Left colon (tissue), 2 donors: ENCODE results near the gene WNK1. TPM values are rescaled to one million over a fixed set of nuclear protein-coding genes. Genes with fewer than 3 reads are reported as not detected.
A peak's percentile ranks its signal among the peaks of the same experiment; 100 is the strongest.

Experiments used
- ATAC-seq: fragments of 200-7000 bp; cut with Tn5 transposase; one replicate; pipeline ENCODE4 v1.9.1; 2020; ENCODE audit warnings: mild to moderate bottlenecking, moderate library complexity
- DNase-seq, 2 donors: peaks; one replicate each; pipeline ENCODE4 v3.0.0-alpha.2; 2020
- intact Hi-C, 2 donors: fragments of 100-400 bp; cut with DNase I in 1 of 2; cut with micrococcal nuclease in 1 of 2; formaldehyde crosslinking; loops; one replicate each; pipeline versions ENCODE4 v1.11.2 to v1.14.0; 2022; cut with DNase I, micrococcal nuclease
- total RNA-seq, 2 donors: library from RNA; stranded (reverse); fragmentation: NEBNext Ultra II Directional; extraction: Animal tissue kit (Norgen Biotek cat#: 25700); gene quantifications; one replicate each; pipeline ENCODE4 v1.2.1, GENCODE V29; 2021
- donor health status: DM: no; HTN: no; CAD: no.
- donor health status: DM: yes; HTN: yes; CAD: no.

The WNK1 gene
- total RNA-seq, 2 donors from 2014 or later = 84.0 to 95.2 TPM

DNA sequence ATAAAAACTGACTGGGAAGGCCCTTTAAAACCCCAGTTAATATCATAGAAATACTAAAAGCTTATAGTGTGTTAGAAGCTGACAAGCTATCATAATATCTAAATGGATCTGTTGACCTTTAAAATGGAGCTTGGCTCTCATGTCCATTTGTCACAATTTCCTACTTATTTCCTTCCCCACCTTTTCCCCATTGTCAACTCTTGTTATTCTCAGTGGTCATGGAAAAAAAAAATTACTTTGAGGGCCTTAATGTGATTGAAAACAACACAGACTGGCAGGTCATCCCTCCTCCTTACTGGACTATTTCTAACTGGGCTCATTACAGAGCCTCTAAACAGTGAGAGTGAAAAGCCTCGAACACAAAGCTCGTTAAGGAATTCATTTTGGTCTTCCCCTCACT is 13.7 kb upstream of the WNK1 start:
- intact Hi-C loops = loop anchor here in 1 of 2 donors (10.0 kb wide), 1 partner anchor 154 kb away; no protein-coding TSS in a partner anchor
- no peak for ATAC-seq

DNA sequence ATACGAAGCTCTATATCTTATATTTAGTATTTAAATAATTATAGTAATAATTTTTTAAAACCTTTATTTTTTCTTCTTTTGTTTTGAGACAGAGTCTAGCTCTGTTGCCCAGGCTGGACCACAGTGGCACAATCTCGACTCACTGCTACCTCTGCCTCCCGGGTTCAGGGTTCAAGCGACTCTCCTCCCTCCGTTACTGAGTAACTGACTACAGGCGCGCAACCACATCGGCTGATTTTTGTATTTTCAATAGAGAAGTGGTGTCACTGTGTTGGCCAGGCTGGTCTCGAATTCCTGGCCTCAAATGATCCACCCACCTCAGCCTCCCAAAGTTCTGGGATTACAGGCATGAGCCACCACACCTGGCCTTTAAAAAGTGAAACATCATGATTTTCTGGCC is 13.0 kb upstream of the WNK1 start:
- DNase-seq = no peak
- intact Hi-C loops = loop anchor here in 1 of 2 donors (10.0 kb wide), 1 partner anchor 155 kb away; no protein-coding TSS in a partner anchor
- no peak for ATAC-seq

More for the DNA sequence above, 13.7 kb upstream of the WNK1 start:
- no peak for DNase-seq

DNA sequence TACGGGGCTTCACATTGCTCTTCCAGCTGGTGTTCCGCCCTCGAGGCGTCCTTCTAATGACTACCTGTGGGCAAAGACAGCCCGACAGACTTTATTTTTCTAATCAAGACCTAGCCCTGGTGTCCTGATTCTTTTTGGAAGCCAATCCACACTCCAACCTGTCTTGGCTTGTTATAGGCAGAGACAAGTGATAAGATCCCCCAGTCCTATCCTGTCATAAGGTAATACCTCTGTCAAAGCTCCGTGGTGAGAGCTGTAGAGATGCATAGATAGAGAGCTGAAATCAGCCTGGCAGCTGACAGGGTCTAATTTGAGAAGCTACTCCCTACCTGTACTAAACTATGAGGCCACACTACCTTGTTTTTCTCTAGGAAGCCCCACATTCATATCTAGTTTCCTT is 11.5 kb upstream of the WNK1 start:
- DNase-seq = no peak
- ATAC-seq = no peak
- intact Hi-C loops = no loop called here

DNA sequence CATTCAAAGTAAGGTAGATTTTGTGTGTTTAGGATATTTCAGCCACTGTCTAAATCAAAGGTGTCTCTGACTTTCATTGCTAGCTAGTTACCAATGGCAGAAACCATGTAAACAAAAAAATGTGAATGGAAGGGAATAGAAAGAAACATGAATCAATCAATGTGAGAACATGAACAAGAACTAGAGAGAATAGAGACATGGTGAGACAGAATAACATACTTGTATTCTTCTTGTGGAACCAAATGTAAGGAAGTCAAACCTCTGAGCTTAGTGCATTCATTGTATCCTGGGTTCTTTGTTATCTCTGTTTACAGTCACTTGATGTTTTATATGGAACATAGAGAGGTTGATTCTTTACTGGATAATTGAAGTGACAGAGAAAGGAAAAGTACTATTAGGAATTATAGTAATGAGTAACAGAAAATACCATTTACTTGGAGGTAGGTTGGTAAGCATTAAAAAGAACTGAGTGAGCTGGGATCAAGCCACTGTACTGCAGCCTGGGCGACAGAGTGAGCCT is 2.6 kb upstream of the WNK1 start:
- intact Hi-C loops = loop anchor here in 1 of 2 donors (10.0 kb wide), 1 partner anchor 175 kb away; no protein-coding TSS in a partner anchor
- ATAC-seq = no peak

DNA sequence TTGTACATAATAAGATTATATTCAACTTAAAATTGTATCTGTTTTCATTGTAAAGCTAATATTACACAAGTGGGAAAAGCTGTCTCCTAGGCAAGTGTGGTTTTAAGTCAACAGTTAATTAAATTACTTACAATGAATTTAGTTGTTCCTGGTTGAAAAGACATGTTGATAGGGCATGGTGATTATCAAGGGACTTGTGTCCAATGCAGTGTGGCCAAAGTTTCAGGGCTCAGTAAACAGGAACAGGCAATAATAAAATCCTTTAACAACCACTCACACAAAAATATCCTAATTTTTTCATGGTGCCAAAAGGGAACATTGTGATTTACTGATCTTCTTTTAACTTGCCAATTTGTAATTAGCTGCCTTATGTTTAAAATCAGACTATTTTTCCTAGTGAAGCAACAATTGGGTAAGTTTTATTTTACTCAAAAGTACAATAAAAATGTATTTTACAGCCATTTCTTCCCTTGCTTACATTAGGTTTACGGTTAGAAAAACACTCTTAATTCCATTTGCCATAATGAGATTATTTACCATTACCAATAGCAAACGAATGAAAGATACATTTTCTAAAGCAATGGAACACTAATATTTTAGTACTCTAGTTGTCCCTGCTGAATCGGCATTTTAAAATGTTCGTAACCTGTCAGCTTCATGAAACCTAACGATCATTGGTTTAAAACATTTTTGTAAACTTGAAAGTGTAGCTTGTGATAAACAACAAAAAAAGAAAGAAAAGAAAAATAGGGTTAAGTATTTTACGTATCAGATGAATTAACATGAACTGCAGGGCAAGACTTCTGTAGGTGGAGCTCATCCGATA is 1.8 kb upstream of the WNK1 start:
- intact Hi-C loops = loop anchor here in 1 of 2 donors (10.0 kb wide), 1 partner anchor 176 kb away; no protein-coding TSS in a partner anchor
- DNase-seq (no peak), ATAC-seq (no peak)

More for the DNA sequence above, 2.6 kb upstream of the WNK1 start:
- DNase-seq = no peak

GRCh38 chr12:751192-751998 is 984 bp upstream of the WNK1 start:
- DNase-seq (peak; percentile 90 to 93), ATAC-seq (peak; percentile 58)
- intact Hi-C loops = loop anchor here in 1 of 2 donors (10.0 kb wide), 1 partner anchor 177 kb away; no protein-coding TSS in a partner anchor

- ATAC-seq (peak; percentile 67), DNase-seq (peak; percentile 52 to 69)
- intact Hi-C loops = loop anchor here in 1 of 2 donors (10.0 kb wide), 1 partner anchor 178 kb away; no protein-coding TSS in a partner anchor
Observed at GRCh38 chr12:752695-753610, 574 bp downstream of the WNK1 start.

- ATAC-seq (peak; percentile 25), DNase-seq (peak; percentile 43 to 62)
- intact Hi-C loops = loop anchor here in 1 of 2 donors (10.0 kb wide), 1 partner anchor 179 kb away; no protein-coding TSS in a partner anchor
Observed at GRCh38 chr12:753611-754472, 1.5 kb downstream of the WNK1 start.

DNA sequence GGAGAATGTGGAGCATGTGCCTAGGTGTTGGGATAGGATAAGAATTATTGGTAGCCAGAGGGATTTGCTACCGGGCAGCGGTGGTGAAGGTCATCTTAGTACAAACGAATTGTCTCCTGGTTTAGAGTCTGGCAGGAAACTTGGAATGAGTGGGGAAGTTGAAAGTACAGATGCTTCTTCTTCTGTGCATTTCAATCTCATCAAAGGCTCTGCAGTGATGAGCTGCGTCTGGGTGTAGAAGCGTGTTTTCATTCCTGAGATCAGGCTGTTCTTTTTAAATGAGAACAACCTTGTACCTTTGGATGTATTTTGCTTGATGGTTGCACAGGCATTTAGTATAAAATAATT is 2.1 kb downstream of the WNK1 start:
- DNase-seq (no peak), ATAC-seq (no peak)
- intact Hi-C loops = loop anchor here in 1 of 2 donors (10.0 kb wide), 1 partner anchor 180 kb away; no protein-coding TSS in a partner anchor

DNA sequence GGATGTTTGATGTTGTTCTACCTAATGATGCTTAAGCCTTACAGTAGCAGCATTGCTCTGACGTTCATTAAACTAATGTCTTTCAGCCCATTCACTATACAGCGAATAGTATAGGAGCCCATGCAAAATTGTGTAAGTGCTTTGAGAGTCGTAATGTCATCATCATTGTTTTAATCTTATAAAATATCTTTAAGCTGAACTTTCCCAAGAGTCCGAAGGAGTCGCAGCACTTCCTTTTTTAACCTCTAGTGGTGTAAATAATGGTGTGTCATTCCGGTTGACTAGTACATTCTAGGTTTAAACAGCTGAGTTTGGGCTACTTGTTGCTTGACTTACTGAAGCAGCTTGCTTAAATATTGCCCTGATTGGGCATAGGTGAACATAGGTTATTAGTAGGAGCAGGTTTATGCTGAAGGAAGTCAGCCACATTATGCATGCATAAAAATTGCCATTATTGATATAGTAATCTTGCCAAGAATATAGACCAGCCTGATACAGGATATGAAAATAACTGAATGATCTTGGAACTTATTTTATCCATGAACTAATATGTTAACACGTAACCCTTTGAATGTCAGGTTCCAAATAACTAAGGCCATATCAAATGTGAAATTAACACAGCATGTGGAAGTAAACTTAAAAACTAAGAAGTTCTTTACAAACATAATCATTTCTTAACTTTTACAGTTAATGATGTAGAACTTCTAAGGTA is 2.6 kb downstream of the WNK1 start:
- no peak for DNase-seq
- ATAC-seq = no peak
- intact Hi-C loops = loop anchor here in 1 of 2 donors (10.0 kb wide), 1 partner anchor 180 kb away; no protein-coding TSS in a partner anchor

GRCh38 chr12:759628-760027 is 7.2 kb downstream of the WNK1 start:
- DNase-seq (no peak), ATAC-seq (no peak)
- intact Hi-C loops = loop anchor here in 1 of 2 donors (10.0 kb wide), 1 partner anchor 185 kb away; no protein-coding TSS in a partner anchor

DNA sequence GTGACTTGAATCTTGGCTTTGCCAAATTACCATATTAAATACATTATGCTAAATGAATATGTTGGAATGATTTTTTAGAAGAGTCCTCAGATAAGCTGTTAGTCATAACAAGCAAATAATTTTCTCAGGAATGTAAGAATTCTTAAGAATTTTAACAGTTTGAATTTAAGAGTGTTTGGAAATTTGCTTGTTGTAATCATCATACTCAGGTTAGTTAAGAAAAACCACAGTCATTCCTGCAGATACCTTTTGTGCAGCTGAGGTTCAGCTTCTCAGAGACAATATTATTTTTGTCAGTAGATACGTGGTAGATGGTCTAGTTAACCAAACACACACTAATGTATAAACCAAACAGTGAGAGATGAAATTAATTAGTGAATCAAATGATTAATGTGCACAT is 8.9 kb downstream of the WNK1 start:
- ATAC-seq (no peak), DNase-seq (no peak)
- intact Hi-C loops = no loop called here

- intact Hi-C loops = no loop called here
- no peak for DNase-seq
- no peak for ATAC-seq
Observed at GRCh38 chr12:765840-766239, 13.5 kb downstream of the WNK1 start.

GRCh38 chr12:768434-768833 is 16.1 kb downstream of the WNK1 start:
- DNase-seq = no peak
- ATAC-seq = no peak
- intact Hi-C loops = no loop called here

DNA sequence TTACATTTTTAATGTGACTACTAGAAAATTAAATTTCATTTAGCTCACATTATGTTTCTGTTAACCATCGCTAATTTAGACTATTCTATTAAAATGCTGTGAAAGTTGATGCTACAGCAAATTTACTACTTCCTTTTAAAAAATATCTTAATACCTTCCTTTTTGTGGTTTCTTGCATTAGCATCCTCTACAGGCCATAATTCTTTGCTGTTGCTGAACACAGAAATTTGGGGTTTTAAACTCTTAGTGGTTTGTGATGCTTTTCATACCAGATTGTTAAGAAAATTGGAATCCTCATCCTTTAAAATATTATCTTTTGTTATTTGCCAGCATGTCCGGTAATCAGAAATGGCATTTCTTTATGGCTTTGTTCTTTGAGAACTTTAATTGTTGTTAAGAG is 18.1 kb downstream of the WNK1 start:
- DNase-seq = no peak
- intact Hi-C loops = no loop called here

DNA sequence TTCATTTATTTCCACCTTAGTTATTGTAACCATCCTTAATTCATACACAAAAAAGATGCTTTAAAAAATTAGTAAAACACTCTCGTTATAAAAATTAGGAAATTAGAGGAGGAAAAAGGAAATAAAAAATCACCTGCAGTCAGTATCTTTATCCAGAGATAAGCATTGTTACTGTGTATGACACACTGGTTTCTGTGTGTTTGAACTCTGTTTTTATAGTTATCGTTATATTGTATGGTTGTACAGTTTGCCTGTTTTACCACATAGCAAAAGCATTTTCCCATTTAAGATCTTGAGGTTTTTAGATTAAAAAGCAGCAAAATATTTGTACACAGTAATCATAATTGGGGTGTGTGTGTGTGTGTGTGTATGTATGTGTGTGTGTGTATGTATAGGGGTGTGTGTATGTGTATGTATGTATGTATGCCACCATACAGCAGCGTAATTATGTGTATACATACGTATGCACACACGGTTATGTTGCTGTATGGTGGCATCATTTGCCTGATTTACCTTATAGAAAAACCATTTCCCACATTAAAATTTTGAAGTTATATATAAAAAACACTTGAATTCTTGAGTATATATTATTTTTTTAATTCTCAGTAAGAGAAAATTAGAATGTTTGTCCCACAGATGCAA is 19.8 kb downstream of the WNK1 start:
- DNase-seq (no peak), ATAC-seq (peak; percentile 95)
- intact Hi-C loops = no loop called here

More for the DNA sequence above, 18.1 kb downstream of the WNK1 start:
- ATAC-seq = no peak
